Measurements from ENCODE around the gene RNF212.

The RNF212 gene

GRCh38 chr4:1036095-1036494 is 77.3 kb downstream of the RNF212 start:
- no peak for DNase-seq (ENCODE audit: low read depth in 2 of 2)

- DNase-seq (ENCODE audit: low read depth in 2 of 2) = no peak
These were observed 77.9 kb downstream of the RNF212 start for GRCh38 chr4:1035510-1035909.

- no peak for DNase-seq (ENCODE audit: low read depth in 2 of 2)
These were observed 79.4 kb downstream of the RNF212 start for GRCh38 chr4:1033840-1034551.

- DNase-seq (ENCODE audit: low read depth in 2 of 2) = no peak
These were observed 80.5 kb downstream of the RNF212 start for GRCh38 chr4:1032861-1033260.

GRCh38 chr4:1031956-1032795 is 81.2 kb downstream of the RNF212 start:
- no peak for DNase-seq (ENCODE audit: low read depth in 2 of 2)

GRCh38 chr4:1031346-1031745 is 82.0 kb downstream of the RNF212 start:
- no peak for DNase-seq (ENCODE audit: low read depth in 2 of 2)

- no peak for DNase-seq (ENCODE audit: low read depth in 2 of 2)
These were observed 82.8 kb downstream of the RNF212 start for GRCh38 chr4:1030559-1030958.

- DNase-seq (ENCODE audit: low read depth in 2 of 2) = no peak
These were observed 83.3 kb downstream of the RNF212 start for GRCh38 chr4:1030031-1030430.

DNA sequence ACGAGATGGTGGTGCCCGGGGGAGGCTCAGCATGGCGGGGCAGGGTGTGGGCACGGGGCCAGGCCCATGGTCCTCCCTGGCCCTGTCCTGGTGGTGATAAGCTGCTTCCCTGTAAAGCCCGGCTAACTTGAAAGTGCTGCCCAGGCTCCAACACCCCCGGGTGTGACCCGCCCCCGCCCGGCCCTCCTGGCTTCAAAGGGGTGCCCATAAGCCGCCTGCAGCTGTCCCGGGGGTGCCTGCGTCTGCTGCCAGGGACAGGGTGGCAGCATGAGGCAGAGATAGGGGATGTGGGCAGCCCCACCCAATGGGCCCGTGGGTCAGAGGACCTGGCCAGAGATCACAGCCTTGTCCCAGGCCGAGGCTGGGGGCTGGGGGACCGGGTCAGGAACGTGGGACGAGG is 83.8 kb downstream of the RNF212 start:
- DNase-seq (ENCODE audit: low read depth in 2 of 2) = no peak

DNA sequence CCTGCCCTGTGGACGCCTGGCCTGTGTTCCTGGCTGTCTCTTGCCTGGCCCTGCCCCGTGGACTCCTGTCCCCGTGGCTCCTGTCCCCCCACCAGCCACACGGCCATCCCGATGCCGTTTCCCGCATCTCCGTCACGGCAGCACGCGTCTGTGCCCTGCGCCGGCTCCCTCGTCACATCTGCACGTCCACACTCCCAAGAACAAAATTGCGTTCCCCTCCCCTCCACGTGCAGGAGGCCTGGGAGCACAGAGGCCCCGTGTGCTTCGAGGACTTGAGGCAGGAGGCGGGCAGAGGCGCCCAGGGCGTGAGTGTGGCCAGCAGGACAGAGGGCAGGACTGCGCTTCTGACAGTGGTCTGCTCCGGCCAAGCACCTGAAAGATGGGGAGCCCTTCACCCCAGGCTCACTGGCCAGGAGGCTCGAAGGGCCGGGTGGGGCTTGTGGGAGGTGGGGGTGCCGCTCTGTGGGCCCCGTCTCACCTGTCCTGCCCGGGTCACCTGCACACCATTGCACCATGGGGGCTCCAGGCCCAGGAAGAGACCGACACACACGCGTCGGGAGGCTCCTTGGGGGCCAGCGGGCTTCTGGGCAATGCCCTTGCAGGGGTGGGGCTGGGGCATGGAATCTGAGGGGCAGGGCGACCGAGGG is 84.7 kb downstream of the RNF212 start:
- DNase-seq (ENCODE audit: low read depth in 2 of 2) = no peak

DNA sequence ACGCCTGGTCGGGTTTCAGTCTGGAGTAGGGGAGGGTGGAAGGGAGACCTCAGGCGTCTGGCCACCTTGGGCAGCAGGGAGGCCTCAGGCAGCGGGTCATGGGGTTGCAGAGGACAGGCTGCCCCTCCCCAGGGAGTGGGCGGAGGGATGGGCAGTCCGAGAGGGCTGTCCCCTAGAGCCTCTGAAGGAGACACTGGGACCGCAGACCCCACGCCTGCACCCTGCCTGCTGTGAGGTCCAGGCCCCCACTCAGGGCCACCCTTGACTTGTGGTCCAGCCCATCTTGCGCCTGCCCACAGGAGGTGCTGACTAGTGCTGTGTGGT is 85.5 kb downstream of the RNF212 start:
- DNase-seq (ENCODE audit: low read depth in 2 of 2) = no peak

- no peak for DNase-seq (ENCODE audit: low read depth in 2 of 2)
These were observed 86.0 kb downstream of the RNF212 start for GRCh38 chr4:1027219-1027914.

DNA sequence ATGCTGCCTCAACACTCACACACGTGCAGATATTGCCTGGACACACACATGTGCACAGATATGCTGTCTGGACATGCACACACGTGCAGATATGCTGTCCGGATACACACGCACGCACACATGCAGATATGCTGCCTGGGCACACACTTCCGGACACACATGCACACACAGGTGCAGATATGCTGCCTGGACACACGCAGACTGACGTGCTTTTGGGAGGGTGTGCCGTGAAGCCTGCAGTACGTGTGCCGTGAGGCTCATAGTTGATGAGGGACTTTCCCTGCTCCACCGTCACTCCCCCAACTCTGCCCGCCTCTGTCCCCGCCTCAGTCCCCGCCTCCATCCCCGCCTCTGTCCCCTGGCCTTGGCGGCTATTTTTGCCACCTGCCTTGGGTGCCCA is 87.2 kb downstream of the RNF212 start:
- DNase-seq (ENCODE audit: low read depth in 2 of 2) = peak in 1 of 2 donors; percentile 53

DNA sequence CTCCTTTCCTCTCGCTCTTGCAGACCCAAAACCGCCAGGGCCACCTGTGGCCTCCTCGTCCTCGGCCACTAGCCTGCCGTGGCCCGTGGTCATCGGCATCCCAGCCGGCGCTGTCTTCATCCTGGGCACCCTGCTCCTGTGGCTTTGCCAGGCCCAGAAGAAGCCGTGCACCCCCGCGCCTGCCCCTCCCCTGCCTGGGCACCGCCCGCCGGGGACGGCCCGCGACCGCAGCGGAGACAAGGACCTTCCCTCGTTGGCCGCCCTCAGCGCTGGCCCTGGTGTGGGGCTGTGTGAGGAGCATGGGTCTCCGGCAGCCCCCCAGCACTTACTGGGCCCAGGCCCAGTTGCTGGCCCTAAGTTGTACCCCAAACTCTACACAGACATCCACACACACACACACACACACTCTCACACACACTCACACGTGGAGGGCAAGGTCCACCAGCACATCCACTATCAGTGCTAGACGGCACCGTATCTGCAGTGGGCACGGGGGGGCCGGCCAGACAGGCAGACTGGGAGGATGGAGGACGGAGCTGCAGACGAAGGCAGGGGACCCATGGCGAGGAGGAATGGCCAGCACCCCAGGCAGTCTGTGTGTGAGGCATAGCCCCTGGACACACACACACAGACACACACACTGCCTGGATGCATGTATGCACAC is 88.3 kb downstream of the RNF212 start:
- no peak for DNase-seq (ENCODE audit: low read depth in 2 of 2)

GRCh38 chr4:1023895-1024740 is 89.2 kb downstream of the RNF212 start:
- no peak for DNase-seq (ENCODE audit: low read depth in 2 of 2)

DNA sequence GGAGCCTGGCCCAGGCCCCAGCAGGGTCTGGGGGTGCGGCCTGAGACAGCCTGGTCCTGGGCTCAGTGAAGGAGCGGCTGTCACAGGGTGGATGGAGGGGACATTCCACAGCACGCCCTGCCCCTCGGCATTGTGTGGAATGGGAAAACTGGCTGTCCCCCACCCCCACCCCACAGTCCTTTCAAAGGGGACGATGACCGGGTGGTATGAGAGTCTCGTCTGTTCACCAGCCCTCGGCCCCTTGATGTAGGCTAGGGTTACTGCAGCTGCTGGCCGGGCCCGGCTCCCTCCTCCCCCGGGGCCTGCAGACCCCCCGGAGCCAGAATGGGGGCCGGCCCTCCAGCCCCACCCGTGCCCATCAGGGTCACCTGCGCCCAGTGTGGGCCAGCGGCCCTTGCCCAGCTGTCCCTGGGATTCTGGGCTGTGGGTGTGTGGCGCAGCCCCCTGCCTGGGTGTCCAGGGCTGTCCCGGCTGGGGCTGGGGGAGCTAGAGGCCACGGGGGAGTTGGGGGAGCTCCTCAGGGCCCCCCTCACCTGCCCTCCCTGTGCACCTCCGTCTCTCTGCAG is 90.2 kb downstream of the RNF212 start:
- no peak for DNase-seq (ENCODE audit: low read depth in 2 of 2)

GRCh38 chr4:1022739-1023066 is 90.7 kb downstream of the RNF212 start:
- DNase-seq (ENCODE audit: low read depth in 2 of 2) = no peak

- no peak for DNase-seq (ENCODE audit: low read depth in 2 of 2)
These were observed 91.2 kb downstream of the RNF212 start for GRCh38 chr4:1022051-1022738.

All from stimulated activated CD4-positive, alpha-beta T cell treated with anti-CD3 and anti-CD28 coated beads, Interleukin-15, amount 100 ng/mL, for 48 hours (primary cell).